SK-N-SH treated with all-trans-retinoic acid at 6 μM for 48 hours (cell line): ENCODE data around the gene COX11.

Experiments used
- ATAC-seq: fragments of 200-7000 bp; cut with Tn5 transposase; 3 replicates; pipeline ENCODE4 v1.9.1; 2020; ENCODE audit warnings: mild to moderate bottlenecking, moderate library complexity
- ARNTL ChIP-seq: fragments of 450-650 bp; formaldehyde crosslinking; IDR thresholded peaks from 2 replicates; pipeline ENCODE4 v1.5.0; 2020; ENCODE audit warnings: low read depth, mild to moderate bottlenecking, moderate library complexity, borderline replicate concordance
- BACH2 ChIP-seq: fragments of 250-450 bp; sonication (Bioruptor Pico); IDR thresholded peaks from 2 replicates; pipeline ENCODE4 v1.9.0; 2021; ENCODE audit warnings: mild to moderate bottlenecking, borderline replicate concordance
- CREB5 ChIP-seq: fragments of 250-450 bp; sonication (Bioruptor Pico); IDR thresholded peaks from 2 replicates; pipeline ENCODE4 v1.5.1; 2020; ENCODE audit warnings: low read depth, mild to moderate bottlenecking, moderate library complexity
- CSDC2 ChIP-seq: fragments of 250-450 bp; sonication (Bioruptor Pico); IDR thresholded peaks from 2 replicates; pipeline ENCODE4 v1.5.0; 2020; ENCODE audit warnings: mild to moderate bottlenecking, moderate library complexity
- GLIS3 ChIP-seq: fragments of 250-450 bp; sonication (Bioruptor Pico); IDR thresholded peaks from 2 replicates; pipeline ENCODE4 v1.5.0; 2020; ENCODE audit warnings: mild to moderate bottlenecking, moderate library complexity
- ISL1 ChIP-seq: fragments of 250-450 bp; sonication (Bioruptor Pico); IDR thresholded peaks from 2 replicates; pipeline ENCODE4 v2.1.2; 2022; ENCODE audit warnings: mild to moderate bottlenecking, moderate library complexity
- OSR1 ChIP-seq: fragments of 250-450 bp; sonication (Bioruptor Pico); IDR thresholded peaks from 2 replicates; pipeline ENCODE4 v1.8.0; 2022; ENCODE audit warnings: moderate library complexity, mild to moderate bottlenecking, inconsistent platforms
- PATZ1 ChIP-seq: fragments of 250-450 bp; sonication (Bioruptor Pico); IDR thresholded peaks from 2 replicates; pipeline ENCODE4 v1.8.0; 2020; ENCODE audit warnings: mild to moderate bottlenecking, moderate library complexity, borderline replicate concordance
- PPARA ChIP-seq: fragments of 250-450 bp; sonication (Bioruptor Pico); IDR thresholded peaks from 2 replicates; pipeline ENCODE4 v1.5.0; 2020; ENCODE audit warnings: mild to moderate bottlenecking, borderline replicate concordance
- RARB ChIP-seq: fragments of 250-450 bp; sonication (Bioruptor Pico); IDR thresholded peaks from 2 replicates; pipeline ENCODE4 v1.8.0; 2021; ENCODE audit warnings: mild to moderate bottlenecking, moderate library complexity
- SNAI2 ChIP-seq: fragments of 250-450 bp; sonication (Bioruptor Pico); IDR thresholded peaks from 2 replicates; pipeline ENCODE4 v1.5.0; 2020; ENCODE audit warnings: mild to moderate bottlenecking, moderate library complexity
- TCF4 ChIP-seq: fragments of 250-450 bp; sonication (Bioruptor Pico); IDR thresholded peaks from 2 replicates; pipeline ENCODE4 v1.8.0; 2021; ENCODE audit warnings: mild to moderate bottlenecking, moderate library complexity, borderline replicate concordance
- TOX ChIP-seq: fragments of 250-450 bp; sonication (Bioruptor Pico); IDR thresholded peaks from 2 replicates; pipeline ENCODE4 v1.8.0; 2021; ENCODE audit warnings: mild to moderate bottlenecking, moderate library complexity, borderline replicate concordance
- ZC3H10 ChIP-seq: fragments of 250-450 bp; sonication (Bioruptor Pico); IDR thresholded peaks from 2 replicates; pipeline ENCODE4 v1.5.1; 2021; ENCODE audit warnings: mild to moderate bottlenecking, moderate library complexity
- ZNF565 ChIP-seq: fragments of 450-650 bp; formaldehyde crosslinking; conservative IDR thresholded peaks from 2 replicates; pipeline ENCODE4 v1.5.0; 2020; ENCODE audit warnings: low read depth, mild to moderate bottlenecking, moderate library complexity
- ZNF70 ChIP-seq: fragments of 450-650 bp; formaldehyde crosslinking; IDR thresholded peaks from 2 replicates; pipeline ENCODE4 v1.5.0; 2020; ENCODE audit warnings: mild to moderate bottlenecking, moderate library complexity
- TF ChIP-seq, protein P1 (sequence below): fragments of 250-450 bp; sonication (Bioruptor Pico); IDR thresholded peaks from 2 replicates; pipeline ENCODE4 v1.5.1; 2021; ENCODE audit warnings: mild to moderate bottlenecking, moderate library complexity
- TF ChIP-seq, protein P2 (sequence below): fragments of 250-450 bp; sonication (Bioruptor Pico); IDR thresholded peaks from 2 replicates; pipeline ENCODE4 v1.5.0; 2020; ENCODE audit warnings: mild to moderate bottlenecking, moderate library complexity

COX11 gene

DNA sequence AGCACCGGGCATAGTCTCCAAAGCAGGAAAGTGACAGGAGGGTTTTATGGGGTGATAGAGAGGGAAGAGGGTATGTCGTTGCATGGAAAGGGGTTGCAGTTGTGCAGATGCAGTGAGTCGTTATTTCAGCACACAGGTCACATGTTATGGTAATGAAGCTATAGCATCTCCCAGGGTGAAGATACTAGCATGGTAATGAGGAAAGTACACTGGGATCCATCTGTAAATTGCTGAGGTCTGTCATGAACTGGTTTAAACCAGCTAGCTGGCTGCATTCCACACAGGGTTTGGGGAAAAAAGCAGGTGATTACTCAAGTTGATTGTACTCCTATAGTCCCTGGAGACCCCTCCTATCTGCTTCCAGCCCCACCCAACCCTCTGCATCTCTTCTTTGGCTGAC lies 11.7 kb downstream of the COX11 start (continued):
- TF ChIP-seq, protein P1, sequence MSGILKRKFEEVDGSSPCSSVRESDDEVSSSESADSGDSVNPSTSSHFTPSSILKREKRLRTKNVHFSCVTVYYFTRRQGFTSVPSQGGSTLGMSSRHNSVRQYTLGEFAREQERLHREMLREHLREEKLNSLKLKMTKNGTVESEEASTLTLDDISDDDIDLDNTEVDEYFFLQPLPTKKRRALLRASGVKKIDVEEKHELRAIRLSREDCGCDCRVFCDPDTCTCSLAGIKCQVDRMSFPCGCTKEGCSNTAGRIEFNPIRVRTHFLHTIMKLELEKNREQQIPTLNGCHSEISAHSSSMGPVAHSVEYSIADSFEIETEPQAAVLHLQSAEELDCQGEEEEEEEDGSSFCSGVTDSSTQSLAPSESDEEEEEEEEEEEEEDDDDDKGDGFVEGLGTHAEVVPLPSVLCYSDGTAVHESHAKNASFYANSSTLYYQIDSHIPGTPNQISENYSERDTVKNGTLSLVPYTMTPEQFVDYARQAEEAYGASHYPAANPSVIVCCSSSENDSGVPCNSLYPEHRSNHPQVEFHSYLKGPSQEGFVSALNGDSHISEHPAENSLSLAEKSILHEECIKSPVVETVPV (CRISPR knock-in tag) = no peak
- TF ChIP-seq CSDC2 (no peak), PPARA (CRISPR knock-in tag) (no peak), TOX (CRISPR knock-in tag) (no peak), ZNF565 (CRISPR knock-in tag) (no peak), PATZ1 (no peak), ISL1 (CRISPR knock-in tag) (no peak), SNAI2 (CRISPR knock-in tag) (no peak), RARB (CRISPR knock-in tag) (no peak), TCF4 (CRISPR knock-in tag) (no peak), OSR1 (no peak)

DNA sequence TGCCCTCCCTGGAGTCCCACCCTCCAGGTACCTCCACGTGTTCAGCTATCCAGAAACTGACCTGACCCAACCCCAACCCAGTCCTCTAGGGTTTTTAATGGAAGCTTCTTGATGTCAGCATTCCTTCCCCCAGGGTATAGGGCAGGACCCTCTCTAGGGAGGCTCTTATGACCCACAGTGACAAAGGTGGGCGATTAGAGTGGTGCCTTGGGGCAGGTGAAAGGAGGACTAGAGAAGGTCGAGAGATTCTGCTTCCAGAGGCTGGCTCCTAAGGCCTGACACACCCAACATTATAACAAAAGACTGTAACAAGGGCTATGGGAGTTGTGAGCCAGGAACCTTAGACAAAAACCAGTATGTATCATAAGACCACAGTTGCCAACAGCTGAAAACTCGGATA lies 17.2 kb downstream of the COX11 start:
- TF ChIP-seq GLIS3 (CRISPR knock-in tag) = no peak
- TF ChIP-seq CREB5 = no peak
- no peak for TF ChIP-seq ZC3H10 (CRISPR knock-in tag)
- TF ChIP-seq ISL1 (CRISPR knock-in tag) = no peak
- TF ChIP-seq, protein P2, sequence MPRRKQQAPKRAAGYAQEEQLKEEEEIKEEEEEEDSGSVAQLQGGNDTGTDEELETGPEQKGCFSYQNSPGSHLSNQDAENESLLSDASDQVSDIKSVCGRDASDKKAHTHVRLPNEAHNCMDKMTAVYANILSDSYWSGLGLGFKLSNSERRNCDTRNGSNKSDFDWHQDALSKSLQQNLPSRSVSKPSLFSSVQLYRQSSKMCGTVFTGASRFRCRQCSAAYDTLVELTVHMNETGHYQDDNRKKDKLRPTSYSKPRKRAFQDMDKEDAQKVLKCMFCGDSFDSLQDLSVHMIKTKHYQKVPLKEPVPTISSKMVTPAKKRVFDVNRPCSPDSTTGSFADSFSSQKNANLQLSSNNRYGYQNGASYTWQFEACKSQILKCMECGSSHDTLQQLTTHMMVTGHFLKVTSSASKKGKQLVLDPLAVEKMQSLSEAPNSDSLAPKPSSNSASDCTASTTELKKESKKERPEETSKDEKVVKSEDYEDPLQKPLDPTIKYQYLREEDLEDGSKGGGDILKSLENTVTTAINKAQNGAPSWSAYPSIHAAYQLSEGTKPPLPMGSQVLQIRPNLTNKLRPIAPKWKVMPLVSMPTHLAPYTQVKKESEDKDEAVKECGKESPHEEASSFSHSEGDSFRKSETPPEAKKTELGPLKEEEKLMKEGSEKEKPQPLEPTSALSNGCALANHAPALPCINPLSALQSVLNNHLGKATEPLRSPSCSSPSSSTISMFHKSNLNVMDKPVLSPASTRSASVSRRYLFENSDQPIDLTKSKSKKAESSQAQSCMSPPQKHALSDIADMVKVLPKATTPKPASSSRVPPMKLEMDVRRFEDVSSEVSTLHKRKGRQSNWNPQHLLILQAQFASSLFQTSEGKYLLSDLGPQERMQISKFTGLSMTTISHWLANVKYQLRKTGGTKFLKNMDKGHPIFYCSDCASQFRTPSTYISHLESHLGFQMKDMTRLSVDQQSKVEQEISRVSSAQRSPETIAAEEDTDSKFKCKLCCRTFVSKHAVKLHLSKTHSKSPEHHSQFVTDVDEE (CRISPR knock-in tag) = no peak
- no peak for TF ChIP-seq PATZ1
- no peak for TF ChIP-seq RARB (CRISPR knock-in tag)
- TF ChIP-seq, protein P1 (CRISPR knock-in tag) = no peak
- TF ChIP-seq ARNTL (CRISPR knock-in tag) = no peak
- TF ChIP-seq, all 23 proteins: peak for 0
- ATAC-seq = no peak

- TF ChIP-seq, protein P2 (CRISPR knock-in tag) = no peak
- no peak for TF ChIP-seq CREB5
- TF ChIP-seq ZNF70 = no peak
- no peak for TF ChIP-seq BACH2 (CRISPR knock-in tag)
- ATAC-seq = no peak
Measured at GRCh38 chr17:54950116-54950515, 18.3 kb downstream of the COX11 start.
